Measurements from ENCODE around the gene RHEX.

The RHEX gene

GRCh38 chr1:206098242-206098919 is 45.4 kb downstream of the RHEX start:
- TF ChIP-seq CTCF (conservative IDR thresholded peaks at IDR 0.05; ENCODE audit: low read depth, low read length) = no peak
- no peak overlapping the region for H3K4me3 ChIP-seq (ENCODE audit: low read length)
- no peak for DNase-seq (ENCODE audit: low read depth)

- no peak overlapping the region for H3K4me3 ChIP-seq (ENCODE audit: low read length)
- no peak for DNase-seq (ENCODE audit: low read depth)
- no peak for TF ChIP-seq CTCF (conservative IDR thresholded peaks at IDR 0.05; ENCODE audit: low read depth, low read length)
Observed at GRCh38 chr1:206100226-206100815, 47.3 kb downstream of the RHEX start.

GRCh38 chr1:206101351-206102045 is 48.5 kb downstream of the RHEX start:
- DNase-seq (ENCODE audit: low read depth) = no peak
- TF ChIP-seq CTCF (conservative IDR thresholded peaks at IDR 0.05; ENCODE audit: low read depth, low read length) = no peak
- no peak overlapping the region for H3K4me3 ChIP-seq (ENCODE audit: low read length)

GRCh38 chr1:206102292-206102936 is 49.4 kb downstream of the RHEX start:
- no peak overlapping the region for H3K4me3 ChIP-seq (ENCODE audit: low read length)
- DNase-seq (ENCODE audit: low read depth) = no peak
- TF ChIP-seq CTCF (conservative IDR thresholded peaks at IDR 0.05; ENCODE audit: low read depth, low read length) = no peak

GRCh38 chr1:206103979-206104378 is 51.0 kb downstream of the RHEX start:
- no peak overlapping the region for H3K4me3 ChIP-seq (ENCODE audit: low read length)
- TF ChIP-seq CTCF (conservative IDR thresholded peaks at IDR 0.05; ENCODE audit: low read depth, low read length) = no peak
- DNase-seq (ENCODE audit: low read depth) = no peak

GRCh38 chr1:206105464-206105995 is 52.6 kb downstream of the RHEX start:
- no peak for TF ChIP-seq CTCF (conservative IDR thresholded peaks at IDR 0.05; ENCODE audit: low read depth, low read length)
- H3K4me3 ChIP-seq (ENCODE audit: low read length) = no peak overlapping the region
- DNase-seq (ENCODE audit: low read depth) = peak; percentile 24

Measured in retinal pigment epithelial cell (primary cell).